SK-N-DZ (cell line): ENCODE measurements around the gene MARS1.
"Not testable (repeated sequence)": the region's sequence is repeated elsewhere in the genome, so short reads cannot be mapped to it uniquely, and the experiment has no call there.

ENCODE experiments used
- DNase-seq: peaks from one replicate; pipeline ENCODE4 v3.0.0-alpha.2; 2015; ENCODE audit warnings: low spot score
- small RNA-seq, 2 experiments: library from RNA; depleted of rRNA; stranded (forward); fragments of <200 nt; gene quantifications; one replicate each; pipeline ENCODE3, GENCODE V24; 2014

MARS1 gene

DNA sequence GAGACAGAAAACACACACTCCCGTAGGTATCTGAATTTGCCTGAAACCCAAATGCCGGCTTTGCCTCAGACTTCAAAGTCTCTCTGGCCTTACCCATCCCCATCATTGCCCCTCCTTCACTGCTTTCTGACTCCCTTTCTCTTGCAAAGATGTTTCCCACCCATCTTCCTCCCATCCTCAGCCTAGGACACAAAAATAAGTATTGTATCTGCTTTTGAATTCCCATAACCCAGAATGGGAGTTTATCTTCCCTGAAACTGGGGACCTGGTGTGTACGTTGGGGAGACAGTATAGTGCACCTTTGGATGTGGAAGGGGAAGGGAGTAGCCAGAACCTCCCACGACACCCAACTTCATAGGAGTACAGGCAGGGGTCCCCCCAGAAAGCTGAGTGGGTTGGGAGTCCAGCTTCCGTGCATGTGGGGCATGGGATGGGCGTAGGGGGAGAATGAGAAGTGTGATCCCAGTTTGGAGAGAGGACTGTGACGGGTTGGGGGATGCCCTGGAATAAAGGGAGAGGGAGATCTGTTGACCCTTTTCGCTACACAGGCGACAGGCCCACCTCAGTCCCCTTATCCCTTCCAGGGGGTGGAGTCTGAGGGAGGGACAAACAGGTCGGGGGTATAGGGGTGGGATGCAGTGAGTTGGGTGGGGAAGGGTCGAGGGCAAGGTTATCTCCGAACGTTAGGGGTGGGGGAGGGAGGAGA lies 61.5 kb downstream of the MARS1 start:
- no peak for DNase-seq

DNA sequence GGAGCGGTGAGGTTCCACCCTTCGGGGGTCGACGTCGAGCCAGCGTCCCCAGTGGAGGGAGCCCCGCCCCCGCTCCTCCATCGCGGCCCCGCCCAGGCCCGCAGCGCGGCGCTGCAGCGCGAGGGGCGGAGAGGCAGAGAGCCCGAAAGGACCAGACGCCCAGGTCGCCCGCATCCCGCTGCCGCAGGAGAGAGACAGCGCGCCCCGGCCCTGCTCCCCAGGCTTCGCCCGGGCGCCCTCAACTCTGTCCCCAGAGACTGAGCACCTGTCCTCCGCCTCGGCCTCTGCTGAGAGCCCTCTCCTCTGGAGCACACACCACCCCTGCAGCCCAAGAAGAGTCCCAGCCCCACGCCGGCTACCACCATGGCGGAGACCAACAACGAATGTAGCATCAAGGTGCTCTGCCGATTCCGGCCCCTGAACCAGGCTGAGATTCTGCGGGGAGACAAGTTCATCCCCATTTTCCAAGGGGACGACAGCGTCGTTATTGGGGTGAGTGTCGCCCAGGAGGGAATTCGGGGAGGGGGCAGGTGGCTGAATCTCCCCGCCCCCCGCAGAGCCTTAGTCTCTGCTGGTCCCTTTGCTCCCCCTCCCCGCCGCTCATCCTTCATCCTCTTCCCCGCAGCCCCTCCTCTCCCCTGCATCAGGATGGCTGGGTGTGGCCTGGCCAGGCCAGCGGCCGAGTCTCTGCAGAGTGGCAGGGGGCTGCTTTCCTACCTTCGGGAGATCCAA lies 62.2 kb downstream of the MARS1 start, which contains the start of gene KIF5A:
Gene KIF5A (plus strand): TSS at position 136 of the 732 bp plus-strand sequence. CDS start 228 bp downstream, at position 364.
- DNase-seq: peak; percentile 73

DNA sequence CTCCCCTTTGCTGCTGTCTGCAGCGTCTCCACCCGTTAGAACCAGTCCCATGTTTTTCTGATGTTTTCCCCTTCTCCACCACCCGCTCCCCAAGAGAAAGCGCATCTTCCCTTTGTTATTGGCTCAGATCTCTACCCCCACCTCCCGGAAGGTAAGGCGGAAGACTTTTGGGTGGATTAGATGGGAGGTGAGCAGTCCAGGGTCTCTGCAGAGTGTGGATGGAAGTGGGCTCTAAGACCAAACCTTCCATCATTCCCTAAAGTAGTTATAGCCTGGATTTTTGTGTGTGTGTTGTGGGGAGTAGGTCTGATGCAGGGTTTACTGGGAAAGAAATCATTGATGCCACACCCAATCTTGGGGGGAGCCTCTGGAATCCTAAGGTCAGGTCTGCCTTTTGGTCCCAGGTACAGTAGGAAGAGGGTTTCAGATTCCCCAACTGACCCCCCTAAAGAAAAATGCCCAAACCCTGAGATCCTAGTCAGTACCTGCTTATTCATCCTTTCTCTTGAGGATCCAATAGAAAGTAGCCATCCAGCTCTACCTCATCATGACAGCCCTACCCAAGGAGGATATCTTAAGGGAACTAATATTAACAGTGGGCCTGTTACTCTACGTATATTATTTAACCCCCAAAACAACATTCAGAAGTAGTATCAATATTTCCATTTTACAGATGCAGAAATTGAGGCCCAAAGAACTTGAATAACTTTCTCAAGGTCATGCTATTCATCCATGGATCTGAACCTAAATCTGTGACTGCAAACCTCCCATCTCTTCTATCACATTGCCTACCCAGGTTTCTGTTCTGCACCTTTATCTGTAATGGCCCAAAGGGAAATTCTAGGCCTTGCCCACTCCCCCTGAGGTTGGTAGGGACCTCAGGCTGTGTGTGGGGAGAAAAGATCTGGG lies 63.0 kb downstream of the MARS1 start:
- no peak for DNase-seq

- DNase-seq: no peak
These were observed 63.9 kb downstream of the MARS1 start for GRCh38 chr12:57551637-57552305.

DNA sequence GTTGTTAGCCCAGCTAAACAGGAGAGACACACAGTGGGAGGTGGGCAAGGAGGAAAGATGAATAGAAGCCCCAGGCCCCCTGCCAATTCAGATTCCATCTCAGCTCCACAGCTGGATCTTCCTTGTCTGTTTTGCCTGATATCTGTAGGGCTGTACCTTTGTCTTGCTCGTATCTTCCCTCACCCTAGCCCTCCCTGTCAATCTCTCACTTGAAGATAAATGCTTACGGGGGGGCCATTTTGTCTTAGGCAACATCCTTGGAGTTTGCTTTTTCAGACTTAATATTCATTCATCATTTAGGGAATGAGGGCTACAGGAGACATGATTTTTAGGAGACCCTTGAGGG lies 64.4 kb downstream of the MARS1 start:
- DNase-seq: no peak

- no peak for DNase-seq
These were observed 65.0 kb downstream of the MARS1 start for GRCh38 chr12:57552835-57553313.

DNA sequence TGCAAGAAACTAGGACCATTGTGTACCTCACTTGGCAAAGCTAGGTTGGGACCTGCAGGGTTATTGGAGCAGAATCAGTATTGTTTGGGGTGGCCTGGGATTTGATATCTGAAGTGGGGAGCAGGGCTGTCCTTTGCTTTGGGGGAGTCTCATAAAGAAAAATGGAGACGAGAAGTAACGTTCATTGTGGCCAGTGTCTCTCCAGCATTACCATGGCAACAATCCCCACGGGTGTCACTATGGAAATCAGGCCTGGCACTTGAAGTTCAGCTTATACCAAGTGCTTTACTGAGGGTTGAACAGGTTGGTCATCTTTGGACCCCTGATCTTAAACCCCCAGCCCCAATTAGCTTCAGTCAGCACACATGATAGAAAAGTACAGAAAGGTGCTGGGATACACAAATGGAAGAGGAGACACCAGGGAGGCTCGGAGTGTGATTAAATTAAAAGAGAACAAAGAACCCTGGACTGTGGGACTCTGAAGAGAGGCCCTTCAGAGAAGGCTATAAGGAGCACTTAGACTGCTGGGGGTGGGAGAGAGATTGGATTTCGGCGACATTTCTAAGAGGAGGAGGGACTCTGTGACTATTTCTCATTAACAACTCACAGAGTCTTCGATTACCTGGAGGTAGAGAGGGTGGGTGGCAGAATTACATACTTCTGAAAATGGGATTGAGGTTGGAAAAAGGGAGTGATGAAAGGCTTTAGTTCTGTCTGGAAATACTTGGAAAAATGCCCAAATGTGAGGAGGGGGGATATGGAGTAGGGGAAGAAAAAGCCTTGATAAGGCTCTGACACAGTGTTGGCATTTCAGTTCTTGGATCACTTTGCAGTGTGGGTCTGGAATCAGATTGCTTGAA lies 65.7 kb downstream of the MARS1 start:
- DNase-seq: no peak

DNA sequence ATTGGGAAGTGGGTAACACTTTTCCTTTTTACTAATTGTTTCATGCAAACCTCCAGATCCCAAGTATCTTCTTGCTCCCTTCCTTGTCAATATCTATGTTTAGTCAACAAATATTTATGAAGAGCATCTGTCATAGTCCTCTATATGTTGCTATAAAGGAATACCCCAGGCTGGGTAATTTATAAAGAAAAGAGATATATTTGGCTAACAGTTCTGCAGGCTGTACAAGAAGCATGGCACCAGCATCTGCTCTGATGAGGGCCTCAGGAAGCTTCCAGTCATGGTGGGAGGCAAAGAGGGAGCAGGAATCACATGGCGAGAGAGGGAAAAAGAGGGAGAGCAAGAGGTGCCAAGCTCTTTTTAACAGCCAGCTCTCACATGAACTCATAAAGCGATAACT lies 66.6 kb downstream of the MARS1 start:
- no peak for DNase-seq

DNA sequence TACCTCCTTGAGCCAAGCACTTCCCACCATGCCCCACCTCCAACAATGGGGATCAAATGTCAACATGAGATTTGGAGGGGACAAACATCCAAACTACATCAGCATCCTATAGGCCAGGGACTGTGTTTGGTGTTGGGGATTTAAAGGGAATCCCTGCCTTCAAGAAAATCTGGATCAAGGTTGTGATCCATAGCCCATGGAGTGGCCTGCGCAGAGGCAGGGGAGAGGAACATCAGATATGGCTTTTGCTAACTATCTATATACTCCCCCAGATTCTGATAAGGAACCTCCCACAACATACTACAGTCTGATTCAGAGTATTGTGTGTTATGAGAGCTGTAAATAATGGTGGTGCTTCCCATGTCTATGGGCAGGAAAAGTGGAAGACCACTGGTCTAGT lies 67.0 kb downstream of the MARS1 start:
- DNase-seq: no peak

GRCh38 chr12:57558864-57559263 lies 71.0 kb downstream of the MARS1 start:
- no peak for DNase-seq

- DNase-seq: no peak
These were observed 72.6 kb downstream of the MARS1 start for GRCh38 chr12:57560516-57560915.

GRCh38 chr12:57561117-57561516 lies 73.2 kb downstream of the MARS1 start:
- not testable (repeated sequence) for DNase-seq

DNA sequence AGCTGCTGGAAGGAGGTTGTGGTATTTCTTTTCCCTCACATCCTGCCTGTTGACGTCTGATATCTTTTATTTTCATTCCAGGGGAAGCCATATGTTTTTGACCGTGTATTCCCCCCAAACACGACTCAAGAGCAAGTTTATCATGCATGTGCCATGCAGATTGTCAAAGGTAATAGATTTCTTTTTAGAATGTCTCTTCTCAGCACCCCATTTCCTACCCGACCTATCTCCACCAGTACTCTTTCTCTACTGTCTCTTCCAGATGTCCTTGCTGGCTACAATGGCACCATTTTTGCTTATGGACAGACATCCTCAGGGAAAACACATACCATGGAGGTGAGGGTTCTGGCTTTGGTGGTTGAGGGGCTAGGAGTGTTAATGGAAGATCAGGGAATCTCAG lies 75.5 kb downstream of the MARS1 start:
- no peak for DNase-seq

DNA sequence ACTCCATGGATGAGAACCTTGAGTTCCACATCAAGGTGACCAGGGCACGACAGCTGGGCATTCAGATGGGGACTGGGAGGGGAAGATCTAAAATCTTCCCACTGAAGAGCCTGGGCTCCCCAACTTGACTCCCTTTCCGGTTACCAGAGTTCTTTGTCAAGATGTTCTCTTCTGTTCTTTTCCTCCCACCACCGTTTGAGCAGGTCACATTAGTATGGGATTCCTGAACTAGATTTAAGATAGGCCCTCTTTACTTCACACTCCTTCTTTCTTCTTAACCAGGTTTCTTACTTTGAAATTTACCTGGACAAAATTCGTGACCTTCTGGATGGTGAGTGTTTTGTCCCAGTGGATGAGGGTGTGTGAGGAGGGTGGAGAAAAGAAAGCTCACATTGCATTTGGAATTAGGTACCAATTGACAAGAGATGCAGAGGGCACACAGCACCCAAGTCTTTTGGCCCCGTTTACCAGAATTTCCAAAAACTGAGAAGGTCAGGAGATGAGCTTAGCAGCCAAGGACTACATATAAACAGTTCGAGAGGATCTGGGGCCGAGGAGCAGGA lies 76.4 kb downstream of the MARS1 start:
- no peak for DNase-seq

Small RNAs within 50 kb of the gene (small RNA-seq; reads per million reads assigned to genes)
- 0 to 0.04 reads per million in 2 experiments for gene MIR616
